Mesenchymal stem cell (in vitro differentiated cells and primary cell): ENCODE results near the gene JMJD6.
A peak's percentile ranks its signal among the peaks of the same experiment; 100 is the strongest.
"Not testable (repeated sequence)": the region's sequence is repeated elsewhere in the genome, so short reads cannot be mapped to it uniquely, and the experiment has no call there.

Experiments used
- DNase-seq: peaks from one replicate; pipeline ENCODE4 v3.0.0-alpha.2; 2013
- H2AFZ ChIP-seq: one replicate; pipeline ENCODE4 v1.6.1; 2013; ENCODE audit warnings: low read depth, mild to moderate bottlenecking, control low read depth, inconsistent platforms, low read length, moderate library complexity
- H2AK5ac ChIP-seq: 2 replicates; pipeline ENCODE4 v1.6.1; 2013; ENCODE audit warnings: low read length, moderate library complexity, mild to moderate bottlenecking, inconsistent platforms; ENCODE audit not compliant: severe bottlenecking
- H2BK120ac ChIP-seq: one replicate; pipeline ENCODE4 v1.6.1; 2013; ENCODE audit warnings: low read depth, mild to moderate bottlenecking, inconsistent platforms, low read length, moderate library complexity
- H2BK12ac ChIP-seq, 2 experiments: one replicate each; pipeline ENCODE4 v1.6.1; 2013; ENCODE audit warnings: inconsistent platforms in 2 of 2, low read length in 2 of 2, mild to moderate bottlenecking in 2 of 2, moderate library complexity in 2 of 2, control low read depth in 1 of 2
- H2BK15ac ChIP-seq: one replicate; pipeline ENCODE4 v1.6.1; 2013; ENCODE audit warnings: mild to moderate bottlenecking, low read depth, inconsistent platforms; ENCODE audit not compliant: poor library complexity, severe bottlenecking
- H2BK5ac ChIP-seq: 2 replicates; pipeline ENCODE4 v1.6.1; 2013; ENCODE audit warnings: low read depth, mild to moderate bottlenecking, low read length, control low read depth, inconsistent platforms; ENCODE audit not compliant: poor library complexity, severe bottlenecking
- H3K14ac ChIP-seq, 2 experiments: one replicate each; pipeline ENCODE4 v1.6.1; 2013; ENCODE audit warnings: inconsistent platforms in 2 of 2, low read length in 2 of 2, control low read depth in 1 of 2, mild to moderate bottlenecking in 1 of 2, moderate library complexity in 1 of 2
- H3K18ac ChIP-seq, 2 experiments: one replicate each; pipeline ENCODE4 v1.6.1; 2013; ENCODE audit warnings: inconsistent platforms in 2 of 2, low read length in 2 of 2, control low read depth in 1 of 2, low read depth in 1 of 2, mild to moderate bottlenecking in 1 of 2
- H3K23ac ChIP-seq, 2 experiments: one replicate each; pipeline ENCODE4 v1.6.1; 2013; ENCODE audit warnings: inconsistent platforms in 2 of 2, low read length in 2 of 2, mild to moderate bottlenecking in 2 of 2, moderate library complexity in 2 of 2, control low read depth in 1 of 2
- H3K27ac ChIP-seq: 2 replicates; pipeline ENCODE4 v1.5.1; 2013; ENCODE audit warnings: mild to moderate bottlenecking, moderate library complexity, low read length, control low read depth, inconsistent platforms; ENCODE audit not compliant: poor library complexity, severe bottlenecking
- H3K27me3 ChIP-seq, 2 experiments: 2 replicates each; pipeline versions ENCODE4 v1.6.1 to v1.7.0; 2013; ENCODE audit warnings: low read length in 2 of 2, mild to moderate bottlenecking in 2 of 2, moderate library complexity in 2 of 2, control low read depth in 1 of 2, inconsistent platforms in 1 of 2; ENCODE audit not compliant: control insufficient read depth in 1 of 2, insufficient read depth in 1 of 2
- H3K36me3 ChIP-seq, 2 experiments: 2 replicates each; pipeline versions ENCODE4 v1.6.1 to v1.7.0; 2013; ENCODE audit warnings: low read length in 2 of 2, control low read depth in 1 of 2, inconsistent platforms in 1 of 2, low read depth in 1 of 2, mild to moderate bottlenecking in 1 of 2; ENCODE audit not compliant: insufficient read depth in 2 of 2, control insufficient read depth in 1 of 2
- H3K4ac ChIP-seq, 2 experiments: one replicate each; pipeline ENCODE4 v1.6.1; 2013; ENCODE audit warnings: inconsistent platforms in 2 of 2, low read length in 2 of 2, mild to moderate bottlenecking in 2 of 2, moderate library complexity in 2 of 2, control low read depth in 1 of 2, low read depth in 1 of 2
- H3K4me1 ChIP-seq: 2 replicates; pipeline ENCODE4 v1.6.1; 2013; ENCODE audit warnings: low read depth, low read length, control low read depth; ENCODE audit not compliant: control insufficient read depth, insufficient read depth
- H3K4me2 ChIP-seq: 2 replicates; pipeline ENCODE4 v1.6.1; 2013; ENCODE audit warnings: low read length, mild to moderate bottlenecking, inconsistent platforms; ENCODE audit not compliant: poor library complexity, severe bottlenecking
- H3K4me3 ChIP-seq, 2 experiments: 2 replicates each; pipeline versions ENCODE4 v1.5.1 to v1.7.0; 2013; ENCODE audit warnings: low read length in 2 of 2, mild to moderate bottlenecking in 2 of 2, control low read depth in 1 of 2, low read depth in 1 of 2; ENCODE audit not compliant: insufficient read depth in 1 of 2
- H3K79me1 ChIP-seq: replicated peaks from 2 replicates; pipeline ENCODE4 v1.6.1; 2013; ENCODE audit warnings: mild to moderate bottlenecking, control low read depth, low read length, inconsistent platforms; ENCODE audit not compliant: poor library complexity, severe bottlenecking
- H3K9ac ChIP-seq: 2 replicates; pipeline ENCODE4 v1.7.0; 2013; ENCODE audit warnings: mild to moderate bottlenecking, low read length, moderate library complexity
- H3K9me3 ChIP-seq: 2 replicates; pipeline ENCODE4 v1.7.0; 2013; ENCODE audit warnings: mild to moderate bottlenecking, low read length; ENCODE audit not compliant: control insufficient read depth
- H4K8ac ChIP-seq: one replicate; pipeline ENCODE4 v1.6.1; 2013; ENCODE audit warnings: inconsistent platforms, mild to moderate bottlenecking, low read length, moderate library complexity
- H4K91ac ChIP-seq: one replicate; pipeline ENCODE4 v1.6.1; 2013; ENCODE audit warnings: mild to moderate bottlenecking, low read length, inconsistent platforms
- WGBS: methylation state at CpG from one replicate; pipeline ENCODE4 v1.1.7; 2013; ENCODE audit warnings: mixed read lengths; 5-methylcytosine and 5-hydroxymethylcytosine counted together

Gene JMJD6

GRCh38 chr17:76725580-76726230, 701 bp downstream of the JMJD6 start:
- H3K9me3 ChIP-seq, result no peaks in the 10 kb centered on the region
- H2BK12ac ChIP-seq, result peak overlapping the region; percentile 66 to 80
- DNase-seq, result peak; percentile 61
- peak overlapping the region; percentile 79 to 100 for H3K23ac ChIP-seq
- H2BK120ac ChIP-seq, result peak overlapping the region; percentile 89
- peak overlapping the region; percentile 89 for H3K27ac ChIP-seq
- peak overlapping the region; percentile 98 for H3K4ac ChIP-seq
- H3K9ac ChIP-seq, result peak overlapping the region; percentile 91
- peak overlapping the region; percentile 73 for H2BK5ac ChIP-seq
- peak overlapping the region; percentile 93 to 99 for H3K18ac ChIP-seq
- H2BK15ac ChIP-seq, result peak overlapping the region; percentile 93
- H3K4me1 ChIP-seq, result peaks cover 16% of the 10 kb centered on the region
- peak overlapping the region; percentile 95 to 97 for H3K14ac ChIP-seq
- H4K91ac ChIP-seq, result peak overlapping the region; percentile 85
- 11% methylated on average over 36 of the region's 38 CpGs for WGBS
- peak overlapping the region; percentile 72 for H2AFZ ChIP-seq
- H2AK5ac ChIP-seq, result peak overlapping the region; percentile 77
- H3K79me1 ChIP-seq, result peaks cover 15% of the 10 kb centered on the region
- no peaks in the 10 kb centered on the region for H3K27me3 ChIP-seq
- peak overlapping the region; percentile 96 for H3K4me2 ChIP-seq
- H3K4me3 ChIP-seq, result peak overlapping the region; percentile 89 to 93
- H3K36me3 ChIP-seq, result peaks cover 37 to 55% of the 10 kb centered on the region in 2 experiments
- H4K8ac ChIP-seq, result peak overlapping the region; percentile 84

DNA sequence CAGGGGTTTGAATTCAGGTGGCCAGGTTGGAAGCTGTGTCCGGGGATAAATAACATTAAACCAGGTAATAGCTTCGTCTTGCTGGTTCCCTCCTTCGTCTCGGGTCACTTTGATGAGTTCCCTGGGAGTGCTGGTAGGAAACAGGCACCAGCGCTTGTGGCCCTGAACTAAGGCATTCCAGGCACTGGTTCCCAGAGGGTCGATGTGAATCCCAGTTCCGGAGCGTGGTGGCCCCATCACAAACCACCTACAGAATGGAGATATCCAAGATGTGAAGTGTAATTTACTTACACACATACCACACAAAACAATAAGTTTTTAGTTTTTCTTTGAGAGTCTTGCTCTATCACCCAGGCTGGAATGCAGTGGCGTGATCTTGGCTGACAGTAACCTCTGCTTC, 2.6 kb downstream of the JMJD6 start:
- Histone ChIP-seq H3K18ac (no peak overlapping the region), H3K79me1 (peaks cover 24% of the 10 kb centered on the region), H3K23ac (no peak overlapping the region), H3K14ac (no peak overlapping the region), H2AK5ac (no peak overlapping the region), H4K91ac (no peak overlapping the region), H3K4me2 (no peak overlapping the region), H3K9ac (no peak overlapping the region), H3K9me3 (no peaks in the 10 kb centered on the region), H2BK5ac (no peak overlapping the region), H2BK12ac (no peak overlapping the region), H4K8ac (no peak overlapping the region), H2AFZ (no peak overlapping the region), H3K27ac (no peak overlapping the region), H2BK15ac (no peak overlapping the region), H3K4me1 (peaks cover 15% of the 10 kb centered on the region), H3K4ac (no peak overlapping the region), H3K4me3 (no peak overlapping the region), H3K27me3 (no peaks in the 10 kb centered on the region), H2BK120ac (no peak overlapping the region), H3K36me3 (peaks cover 51 to 61% of the 10 kb centered on the region in 2 experiments)
- WGBS, result 98% methylated on average over 5 of the region's 9 CpGs
- no peak for DNase-seq

GRCh38 chr17:76722977-76723376, 3.4 kb downstream of the JMJD6 start:
- H3K4me3 ChIP-seq, H3K14ac ChIP-seq, H2BK5ac ChIP-seq, H2BK12ac ChIP-seq, H2BK15ac ChIP-seq, DNase-seq, H3K9me3 ChIP-seq, H4K8ac ChIP-seq, H3K23ac ChIP-seq, H3K4me2 ChIP-seq, H3K27ac ChIP-seq, H3K18ac ChIP-seq, H3K27me3 ChIP-seq, H2AFZ ChIP-seq, H2AK5ac ChIP-seq, H3K9ac ChIP-seq, H3K4ac ChIP-seq, H4K91ac ChIP-seq, H2BK120ac ChIP-seq: not testable (repeated sequence)
- WGBS, result 99% methylated on average over 8 of the region's 8 CpGs
- Histone ChIP-seq H3K36me3 (peaks cover 60 to 69% of the 10 kb centered on the region in 2 experiments), H3K79me1 (peaks cover 31% of the 10 kb centered on the region), H3K4me1 (peaks cover 17% of the 10 kb centered on the region)

- no peak overlapping the region for H2AK5ac ChIP-seq
- peaks cover 12% of the 10 kb centered on the region for H3K4me1 ChIP-seq
- DNase-seq, result no peak
- peaks cover 31% of the 10 kb centered on the region for H3K79me1 ChIP-seq
- no peak overlapping the region for H3K4me2 ChIP-seq
- no peak overlapping the region for H4K8ac ChIP-seq
- H2BK5ac ChIP-seq, result no peak overlapping the region
- no peaks in the 10 kb centered on the region for H3K9me3 ChIP-seq
- no peak overlapping the region for H2BK15ac ChIP-seq
- H3K14ac ChIP-seq, result no peak overlapping the region
- no peak overlapping the region for H3K4ac ChIP-seq
- no peak overlapping the region for H2BK12ac ChIP-seq
- H2AFZ ChIP-seq, result no peak overlapping the region
- no peak overlapping the region for H3K9ac ChIP-seq
- H3K4me3 ChIP-seq, result no peak overlapping the region
- H4K91ac ChIP-seq, result no peak overlapping the region
- 98% methylated on average over 8 of the region's 8 CpGs for WGBS
- no peaks in the 10 kb centered on the region for H3K27me3 ChIP-seq
- no peak overlapping the region for H3K23ac ChIP-seq
- no peak overlapping the region for H3K18ac ChIP-seq
- H3K36me3 ChIP-seq, result peaks cover 64 to 74% of the 10 kb centered on the region in 2 experiments
- no peak overlapping the region for H2BK120ac ChIP-seq
- no peak overlapping the region for H3K27ac ChIP-seq
Observed at GRCh38 chr17:76722279-76722678, 4.1 kb downstream of the JMJD6 start.
